SK-N-SH (cell line): ENCODE measurements around the gene PDLIM5.

ENCODE experiments used
- EP300 ChIP-seq, 2 experiments: IDR thresholded peaks; 2 replicates each; pipeline versions ENCODE4 v1.4.0 to v1.6.1; 2012; ENCODE audit warnings: borderline replicate concordance in 1 of 2, low read depth in 1 of 2, low read length in 1 of 2
- EZH2phosphoT487 ChIP-seq: fragments of 200-600 bp; sonication (generic); IDR thresholded peaks from 2 replicates; pipeline ENCODE4 v1.6.1; 2017; ENCODE audit warnings: low read depth, mixed run types, mild to moderate bottlenecking, antibody characterized with exemption, moderate library complexity, borderline replicate concordance
- FOSL2 ChIP-seq: IDR thresholded peaks from 2 replicates; pipeline ENCODE4 v1.4.0; 2012; ENCODE audit warnings: low read depth, mild to moderate bottlenecking, moderate library complexity, borderline replicate concordance
- POLR2AphosphoS5 ChIP-seq: IDR thresholded peaks from 2 replicates; pipeline ENCODE4 v1.6.1; 2012; ENCODE audit warnings: low read depth, low read length
- TAF1 ChIP-seq: IDR thresholded peaks from 2 replicates; pipeline ENCODE4 v1.6.1; 2012; ENCODE audit warnings: low read depth, mild to moderate bottlenecking, low read length, moderate library complexity, borderline replicate concordance
- YY1 ChIP-seq: IDR thresholded peaks from 2 replicates; pipeline ENCODE4 v1.4.0; 2012; ENCODE audit warnings: low read depth, mild to moderate bottlenecking
- TF ChIP-seq, protein P1 (sequence below): fragments of 200-600 bp; sonication (generic); IDR thresholded peaks from 2 replicates; pipeline ENCODE4 v1.6.1; 2017; ENCODE audit warnings: antibody characterized with exemption, mild to moderate bottlenecking, moderate library complexity
- TF ChIP-seq, protein P2 (sequence below): IDR thresholded peaks from 2 replicates; pipeline ENCODE4 v1.4.0; 2012; ENCODE audit warnings: low read depth
- TF ChIP-seq, protein P3 (sequence below): fragments of 150-350 bp; IDR thresholded peaks from 2 replicates; pipeline ENCODE4 v1.6.1; 2016; ENCODE audit warnings: mild to moderate bottlenecking, low read depth, low read length
- TF ChIP-seq, protein P4 (sequence below): IDR thresholded peaks from 2 replicates; pipeline ENCODE4 v1.4.0; 2012; ENCODE audit warnings: low read depth, borderline replicate concordance

DNA sequence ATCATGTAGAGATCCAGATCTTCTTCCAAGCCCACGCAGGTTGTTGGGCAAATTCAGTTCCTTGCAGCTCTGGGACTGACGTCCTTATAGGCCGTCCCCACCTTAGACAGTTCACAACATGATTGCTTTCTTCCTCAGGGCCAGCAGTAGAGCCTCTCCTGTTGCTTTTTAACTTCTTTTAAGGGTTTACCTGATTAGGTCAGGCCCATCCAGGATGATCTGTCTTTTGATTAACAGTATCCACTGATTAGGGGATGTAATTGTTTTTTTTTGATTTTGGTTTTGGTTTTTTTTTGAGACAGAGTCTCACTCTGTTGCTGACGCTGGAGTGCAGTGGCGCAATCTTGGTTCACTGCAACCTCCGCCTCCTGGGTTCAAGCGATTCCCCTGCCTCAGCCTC lies 197.0 kb downstream of the PDLIM5 start:
- TF ChIP-seq, protein P1, sequence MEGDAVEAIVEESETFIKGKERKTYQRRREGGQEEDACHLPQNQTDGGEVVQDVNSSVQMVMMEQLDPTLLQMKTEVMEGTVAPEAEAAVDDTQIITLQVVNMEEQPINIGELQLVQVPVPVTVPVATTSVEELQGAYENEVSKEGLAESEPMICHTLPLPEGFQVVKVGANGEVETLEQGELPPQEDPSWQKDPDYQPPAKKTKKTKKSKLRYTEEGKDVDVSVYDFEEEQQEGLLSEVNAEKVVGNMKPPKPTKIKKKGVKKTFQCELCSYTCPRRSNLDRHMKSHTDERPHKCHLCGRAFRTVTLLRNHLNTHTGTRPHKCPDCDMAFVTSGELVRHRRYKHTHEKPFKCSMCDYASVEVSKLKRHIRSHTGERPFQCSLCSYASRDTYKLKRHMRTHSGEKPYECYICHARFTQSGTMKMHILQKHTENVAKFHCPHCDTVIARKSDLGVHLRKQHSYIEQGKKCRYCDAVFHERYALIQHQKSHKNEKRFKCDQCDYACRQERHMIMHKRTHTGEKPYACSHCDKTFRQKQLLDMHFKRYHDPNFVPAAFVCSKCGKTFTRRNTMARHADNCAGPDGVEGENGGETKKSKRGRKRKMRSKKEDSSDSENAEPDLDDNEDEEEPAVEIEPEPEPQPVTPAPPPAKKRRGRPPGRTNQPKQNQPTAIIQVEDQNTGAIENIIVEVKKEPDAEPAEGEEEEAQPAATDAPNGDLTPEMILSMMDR, result no peak
- TF ChIP-seq POLR2AphosphoS5 (no peak), FOSL2 (no peak), EP300 (IDR thresholded peaks at IDR 0.05; ENCODE audit: borderline replicate concordance in 1 of 2, low read depth in 1 of 2, low read length in 1 of 2) (no peak), YY1 (no peak), TAF1 (no peak), EZH2phosphoT487 (no peak)
- TF ChIP-seq, protein P2, sequence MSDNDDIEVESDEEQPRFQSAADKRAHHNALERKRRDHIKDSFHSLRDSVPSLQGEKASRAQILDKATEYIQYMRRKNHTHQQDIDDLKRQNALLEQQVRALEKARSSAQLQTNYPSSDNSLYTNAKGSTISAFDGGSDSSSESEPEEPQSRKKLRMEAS, result no peak
- TF ChIP-seq, protein P3, sequence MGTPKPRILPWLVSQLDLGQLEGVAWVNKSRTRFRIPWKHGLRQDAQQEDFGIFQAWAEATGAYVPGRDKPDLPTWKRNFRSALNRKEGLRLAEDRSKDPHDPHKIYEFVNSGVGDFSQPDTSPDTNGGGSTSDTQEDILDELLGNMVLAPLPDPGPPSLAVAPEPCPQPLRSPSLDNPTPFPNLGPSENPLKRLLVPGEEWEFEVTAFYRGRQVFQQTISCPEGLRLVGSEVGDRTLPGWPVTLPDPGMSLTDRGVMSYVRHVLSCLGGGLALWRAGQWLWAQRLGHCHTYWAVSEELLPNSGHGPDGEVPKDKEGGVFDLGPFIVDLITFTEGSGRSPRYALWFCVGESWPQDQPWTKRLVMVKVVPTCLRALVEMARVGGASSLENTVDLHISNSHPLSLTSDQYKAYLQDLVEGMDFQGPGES, result no peak
- TF ChIP-seq, protein P4, sequence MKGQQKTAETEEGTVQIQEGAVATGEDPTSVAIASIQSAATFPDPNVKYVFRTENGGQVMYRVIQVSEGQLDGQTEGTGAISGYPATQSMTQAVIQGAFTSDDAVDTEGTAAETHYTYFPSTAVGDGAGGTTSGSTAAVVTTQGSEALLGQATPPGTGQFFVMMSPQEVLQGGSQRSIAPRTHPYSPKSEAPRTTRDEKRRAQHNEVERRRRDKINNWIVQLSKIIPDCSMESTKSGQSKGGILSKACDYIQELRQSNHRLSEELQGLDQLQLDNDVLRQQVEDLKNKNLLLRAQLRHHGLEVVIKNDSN, result no peak
